Keratinocyte (primary cell): ENCODE measurements around the gene MAEA. TPM values are rescaled to one million over a fixed set of nuclear protein-coding genes. Genes with fewer than 3 reads are reported as not detected.

ENCODE experiments used
- DNase-seq: peaks from one replicate; pipeline ENCODE4 v3.0.0-alpha.2; 2011; ENCODE audit warnings: low read depth, missing footprints, low spot score
- FAIRE-seq: peaks from 2 replicates; lab custom pipeline; 2011; peaks lifted over from hg19 to GRCh38; lab: Jason Lieb, UNC
- H2AFZ ChIP-seq: 2 replicates; pipeline ENCODE4 v1.6.0; 2012; ENCODE audit warnings: low read length, control low read depth, inconsistent platforms; ENCODE audit not compliant: control insufficient read depth
- H3K27ac ChIP-seq: 2 replicates; pipeline ENCODE4 v1.5.1; 2011; ENCODE audit warnings: low read length; ENCODE audit not compliant: control insufficient read depth, insufficient read depth
- H3K27me3 ChIP-seq: 3 replicates; pipeline ENCODE4 v1.6.0; 2011; ENCODE audit warnings: low read length; ENCODE audit not compliant: control insufficient read depth, insufficient read depth; ENCODE audit errors: extremely low read depth
- H3K36me3 ChIP-seq, 2 experiments: 2 replicates in 1 of 2; 3 replicates in 1 of 2; pipeline ENCODE4 v1.5.1; 2011; ENCODE audit warnings: low read length in 2 of 2, mild to moderate bottlenecking in 1 of 2; ENCODE audit not compliant: control insufficient read depth in 2 of 2, insufficient read depth in 2 of 2; ENCODE audit errors: extremely low read depth in 1 of 2
- H3K4me1 ChIP-seq: 3 replicates; pipeline ENCODE4 v1.5.1; 2011; ENCODE audit warnings: low read length; ENCODE audit not compliant: control insufficient read depth, insufficient read depth; ENCODE audit errors: extremely low read depth
- H3K4me2 ChIP-seq: 3 replicates; pipeline ENCODE4 v1.6.0; 2011; ENCODE audit warnings: low read depth, low read length; ENCODE audit not compliant: control insufficient read depth, insufficient read depth; ENCODE audit errors: extremely low read depth
- H3K4me3 ChIP-seq, 3 experiments: fragments of 200-600 bp in 1 of 3; sonication (generic) in 1 of 3; 2 replicates in 2 of 3; 3 replicates in 1 of 3; pipeline ENCODE4 v1.5.1; 2011 to 2016; ENCODE audit warnings: low read length in 3 of 3, mild to moderate bottlenecking in 3 of 3, control low read depth in 2 of 3, inconsistent platforms in 1 of 3, low read depth in 1 of 3, mixed read lengths in 1 of 3, mixed run types in 1 of 3, moderate library complexity in 1 of 3; ENCODE audit not compliant: control insufficient read depth in 2 of 3, insufficient read depth in 2 of 3; ENCODE audit errors: extremely low read depth in 1 of 3
- H3K79me2 ChIP-seq: 2 replicates; pipeline ENCODE4 v1.6.0; 2012; ENCODE audit warnings: low read length; ENCODE audit not compliant: control insufficient read depth, insufficient read depth
- H3K9ac ChIP-seq: 3 replicates; pipeline ENCODE4 v1.6.0; 2011; ENCODE audit warnings: low read length; ENCODE audit not compliant: control insufficient read depth, insufficient read depth; ENCODE audit errors: extremely low read depth
- H3K9me1 ChIP-seq: 3 replicates; pipeline ENCODE4 v1.6.0; 2011; ENCODE audit warnings: low read length; ENCODE audit not compliant: control insufficient read depth, insufficient read depth; ENCODE audit errors: extremely low read depth
- H3K9me3 ChIP-seq: 2 replicates; pipeline ENCODE4 v1.5.1; 2012; ENCODE audit warnings: low read depth, low read length; ENCODE audit not compliant: control insufficient read depth
- H4K20me1 ChIP-seq: 3 replicates; pipeline ENCODE4 v1.6.0; 2011; ENCODE audit warnings: low read length; ENCODE audit not compliant: control insufficient read depth, insufficient read depth; ENCODE audit errors: extremely low read depth
- EZH2 ChIP-seq: IDR thresholded peaks from one replicate; pipeline ENCODE4 v1.6.1; 2012; ENCODE audit warnings: inconsistent platforms, mild to moderate bottlenecking, low read length, moderate library complexity
- dilution Hi-C: fragments of 300-500 bp; cut with MboI; formaldehyde crosslinking; loops from one replicate; pipeline ENCODE4 v1.7.0; 2020; ENCODE audit warnings: low sequenced_read_pairs; ENCODE audit not compliant: extremely low pct_ligation_motif_present
- polyA plus RNA-seq, 5 experiments: library from polyadenylated mRNA; depleted of rRNA in 3 of 5; stranded (reverse) in 3 of 5; stranded (forward) in 1 of 5; unstranded in 1 of 5; fragments of >200 nt; gene quantifications; 1 replicate in 1 of 5; 2 replicates in 3 of 5; 3 replicates in 1 of 5; pipeline versions ENCODE4 v1.2.1 to v1.2.3, GENCODE V29; 2011 to 2012; ENCODE audit warnings: missing spikeins in 2 of 5, low read depth in 1 of 5, low replicate concordance in 1 of 5
- TF ChIP-seq, protein P1 (sequence below), 3 experiments: IDR thresholded peaks in 1 of 3; conservative IDR thresholded peaks in 1 of 3; optimal IDR thresholded peaks in 1 of 3; 2 replicates in 2 of 3; 3 replicates in 1 of 3; pipeline versions ENCODE3 to v1.5.1; 2011; ENCODE audit warnings: low read length in 3 of 3, mild to moderate bottlenecking in 3 of 3, moderate library complexity in 2 of 3, control low read depth in 1 of 3, inconsistent platforms in 1 of 3; ENCODE audit not compliant: insufficient read depth in 2 of 3; ENCODE audit errors: extremely low read depth in 1 of 3

Gene MAEA
- polyA plus RNA-seq, 1 donor (not counting 4 experiments of a cell fraction or from before 2014, with no cell fraction given): 89.7 TPM

- no peaks in the 10 kb centered on the region for H3K9me3 ChIP-seq
- no peaks in the 10 kb centered on the region for H3K27me3 ChIP-seq
- H3K4me3 ChIP-seq: no peak overlapping the region
- DNase-seq (no peak), FAIRE-seq (no peak)
- peaks cover 54% of the 10 kb centered on the region for H3K4me1 ChIP-seq
- H4K20me1 ChIP-seq: peaks cover 2% of the 10 kb centered on the region
- H3K9ac ChIP-seq: no peak overlapping the region
- H3K36me3 ChIP-seq: peaks cover 18 to 24% of the 10 kb centered on the region in 2 experiments
- no peak overlapping the region for H2AFZ ChIP-seq
- H3K79me2 ChIP-seq: peaks cover 93% of the 10 kb centered on the region
- dilution Hi-C loops: no loop called here
- H3K4me2 ChIP-seq: no peak overlapping the region
- no peak for TF ChIP-seq EZH2
- TF ChIP-seq, protein P1, sequence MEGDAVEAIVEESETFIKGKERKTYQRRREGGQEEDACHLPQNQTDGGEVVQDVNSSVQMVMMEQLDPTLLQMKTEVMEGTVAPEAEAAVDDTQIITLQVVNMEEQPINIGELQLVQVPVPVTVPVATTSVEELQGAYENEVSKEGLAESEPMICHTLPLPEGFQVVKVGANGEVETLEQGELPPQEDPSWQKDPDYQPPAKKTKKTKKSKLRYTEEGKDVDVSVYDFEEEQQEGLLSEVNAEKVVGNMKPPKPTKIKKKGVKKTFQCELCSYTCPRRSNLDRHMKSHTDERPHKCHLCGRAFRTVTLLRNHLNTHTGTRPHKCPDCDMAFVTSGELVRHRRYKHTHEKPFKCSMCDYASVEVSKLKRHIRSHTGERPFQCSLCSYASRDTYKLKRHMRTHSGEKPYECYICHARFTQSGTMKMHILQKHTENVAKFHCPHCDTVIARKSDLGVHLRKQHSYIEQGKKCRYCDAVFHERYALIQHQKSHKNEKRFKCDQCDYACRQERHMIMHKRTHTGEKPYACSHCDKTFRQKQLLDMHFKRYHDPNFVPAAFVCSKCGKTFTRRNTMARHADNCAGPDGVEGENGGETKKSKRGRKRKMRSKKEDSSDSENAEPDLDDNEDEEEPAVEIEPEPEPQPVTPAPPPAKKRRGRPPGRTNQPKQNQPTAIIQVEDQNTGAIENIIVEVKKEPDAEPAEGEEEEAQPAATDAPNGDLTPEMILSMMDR (optimal IDR thresholded peaks at IDR 0.05 in 1 of 3, IDR thresholded peaks at IDR 0.05 in 1 of 3, conservative IDR thresholded peaks at IDR 0.05 in 1 of 3; ENCODE audit: extremely low read depth in 1 of 3, insufficient read depth in 2 of 3, low read length in 3 of 3): no peak
- peak overlapping the region; percentile 59 for H3K27ac ChIP-seq
- H3K9me1 ChIP-seq: peaks cover 2% of the 10 kb centered on the region
Observed at GRCh38 chr4:1305261-1305711, 15.6 kb downstream of the MAEA start.

DNA sequence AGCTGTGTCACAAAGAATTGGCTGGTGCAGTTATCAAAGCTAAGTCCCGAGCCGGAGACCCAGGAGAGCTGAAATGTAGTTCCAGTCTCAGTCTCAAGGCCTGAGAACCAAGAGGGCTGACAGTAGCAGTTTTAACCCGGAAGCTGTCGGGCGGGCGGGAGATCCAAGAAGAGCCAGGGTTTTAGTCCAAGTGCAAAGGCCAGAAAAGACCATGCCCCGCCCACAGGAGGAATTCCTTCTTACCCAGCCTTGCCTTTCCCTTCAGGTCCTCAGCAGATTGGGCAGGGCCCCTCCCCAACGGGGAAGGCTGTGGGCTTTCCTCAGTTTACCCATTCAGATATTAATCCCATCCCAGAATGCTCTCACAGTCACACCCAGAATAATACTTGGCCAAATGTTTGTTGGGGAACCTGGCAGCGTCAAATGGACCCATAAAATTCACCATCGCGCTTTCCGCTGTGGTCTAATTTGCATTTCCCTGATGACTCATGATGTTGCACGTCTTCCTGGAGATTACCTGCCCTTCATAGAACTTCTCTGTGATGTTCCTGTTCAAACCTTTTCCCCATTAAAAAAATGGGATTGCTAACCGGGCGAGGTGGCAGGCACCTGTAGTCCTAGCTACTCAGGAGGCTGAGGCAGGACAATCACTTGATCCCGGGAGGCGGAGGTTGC is 16.2 kb downstream of the MAEA start:
- no peaks in the 10 kb centered on the region for H3K9me3 ChIP-seq
- peak overlapping the region; percentile 22 for H3K4me2 ChIP-seq
- H4K20me1 ChIP-seq: peaks cover 2% of the 10 kb centered on the region
- peaks cover 93% of the 10 kb centered on the region for H3K79me2 ChIP-seq
- dilution Hi-C loops: no loop called here
- peaks cover 2% of the 10 kb centered on the region for H3K9me1 ChIP-seq
- FAIRE-seq: peak; percentile 93
- no peak for DNase-seq
- H3K27ac ChIP-seq: peak overlapping the region; percentile 59
- no peaks in the 10 kb centered on the region for H3K27me3 ChIP-seq
- TF ChIP-seq, protein P1 (optimal IDR thresholded peaks at IDR 0.05 in 1 of 3, IDR thresholded peaks at IDR 0.05 in 1 of 3, conservative IDR thresholded peaks at IDR 0.05 in 1 of 3; ENCODE audit: extremely low read depth in 1 of 3, insufficient read depth in 2 of 3, low read length in 3 of 3): no peak
- TF ChIP-seq EZH2: no peak
- no peak overlapping the region for H3K9ac ChIP-seq
- no peak overlapping the region for H2AFZ ChIP-seq
- H3K36me3 ChIP-seq: peaks cover 18 to 19% of the 10 kb centered on the region in 2 experiments
- H3K4me1 ChIP-seq: peaks cover 54% of the 10 kb centered on the region
- H3K4me3 ChIP-seq: peak overlapping the region in 1 of 3 experiments; percentile 2
